K562 (cell line): Measurements from ENCODE around the gene CDK11B. TPM values are rescaled to one million over a fixed set of nuclear protein-coding genes. Genes with fewer than 3 reads are reported as not detected.

ENCODE experiments used
- BCLAF1 ChIP-seq, 2 experiments: fragments of 450-650 bp in 1 of 2; IDR thresholded peaks; 2 replicates each; pipeline ENCODE4 v1.6.1; 2011 to 2017; ENCODE audit warnings: low read depth in 2 of 2, antibody characterized with exemption in 1 of 2, borderline replicate concordance in 1 of 2, low read length in 1 of 2, mild to moderate bottlenecking in 1 of 2, mixed read lengths in 1 of 2; ENCODE audit not compliant: control insufficient read depth in 1 of 2
- BRCA1 ChIP-seq, 2 experiments: fragments of 450-650 bp in 1 of 2; sonication (generic) in 1 of 2; formaldehyde crosslinking in 1 of 2; IDR thresholded peaks; 2 replicates each; pipeline versions ENCODE4 v1.5.0 to v1.6.1; 2017 to 2020; ENCODE audit warnings: mild to moderate bottlenecking in 1 of 2, missing genetic modification reagents in 1 of 2
- CBX8 ChIP-seq: fragments of 200-600 bp; sonication (generic); IDR thresholded peaks from 2 replicates; pipeline ENCODE4 v1.6.1; 2012; ENCODE audit warnings: borderline replicate concordance, mixed run types, low read depth, mild to moderate bottlenecking, moderate library complexity, mixed read lengths, low read length, control low read depth, inconsistent platforms; ENCODE audit not compliant: poor library complexity, severe bottlenecking; ENCODE audit errors: extremely low read depth
- E2F3 ChIP-seq: fragments of 250-450 bp; sonication (Bioruptor Pico); IDR thresholded peaks from 2 replicates; pipeline ENCODE4 v1.4.0; 2020; ENCODE audit warnings: mild to moderate bottlenecking
- GTF2B ChIP-seq: IDR thresholded peaks from 2 replicates; pipeline ENCODE4 v1.6.1; 2011; ENCODE audit not compliant: insufficient read length; ENCODE audit errors: extremely low read depth
- L3MBTL2 ChIP-seq: fragments of 450-650 bp; IDR thresholded peaks from 2 replicates; pipeline ENCODE4 v1.6.1; 2016; ENCODE audit warnings: mild to moderate bottlenecking, moderate library complexity
- LARP7 ChIP-seq: fragments of 450-650 bp; IDR thresholded peaks from 2 replicates; pipeline ENCODE4 v1.6.1; 2016
- MYBL2 ChIP-seq, 2 experiments: fragments of 450-650 bp in 1 of 2; sonication (generic) in 1 of 2; formaldehyde crosslinking in 1 of 2; IDR thresholded peaks; 2 replicates each; pipeline versions ENCODE4 v1.6.1 to v1.8.1; 2017 to 2022; ENCODE audit warnings: borderline replicate concordance in 1 of 2, inconsistent platforms in 1 of 2, low read depth in 1 of 2, mild to moderate bottlenecking in 1 of 2, missing genetic modification reagents in 1 of 2, moderate library complexity in 1 of 2
- NCOA4 ChIP-seq: fragments of 450-650 bp; IDR thresholded peaks from 2 replicates; pipeline ENCODE4 v1.6.1; 2018; ENCODE audit warnings: mild to moderate bottlenecking; ENCODE audit not compliant: partially characterized antibody
- PHB ChIP-seq: fragments of 250-450 bp; sonication (Bioruptor Pico); IDR thresholded peaks from 2 replicates; pipeline ENCODE4 v1.5.0; 2021
- POU5F1 ChIP-seq: fragments of 150-350 bp; IDR thresholded peaks from 2 replicates; pipeline ENCODE4 v1.6.1; 2014; ENCODE audit warnings: borderline replicate concordance, low read length, low read depth, mild to moderate bottlenecking; ENCODE audit not compliant: partially characterized antibody
- TBP ChIP-seq: optimal IDR thresholded peaks from 2 replicates; pipeline ENCODE3; 2011; ENCODE audit warnings: low read depth, low read length, improper control_type of control experiment
- TRIM24 ChIP-seq, 2 experiments: fragments of 450-650 bp; IDR thresholded peaks; 2 replicates each; pipeline ENCODE4 v1.6.1; 2016
- ZNF282 ChIP-seq: sonication (generic); formaldehyde crosslinking; IDR thresholded peaks from 2 replicates; pipeline ENCODE4 v1.8.1; 2023; ENCODE audit warnings: missing genetic modification reagents
- ZNF354B ChIP-seq: fragments of 250-450 bp; sonication (Bioruptor Pico); IDR thresholded peaks from 2 replicates; pipeline ENCODE4 v1.4.0; 2020
- ZNF408 ChIP-seq: fragments of 250-450 bp; sonication (Bioruptor Pico); IDR thresholded peaks from 2 replicates; pipeline ENCODE4 v1.4.0; 2020; ENCODE audit warnings: low read depth, mild to moderate bottlenecking, moderate library complexity
- ZNF511 ChIP-seq: sonication (generic); formaldehyde crosslinking; IDR thresholded peaks from 2 replicates; pipeline ENCODE4 v1.8.0; 2022; ENCODE audit warnings: mild to moderate bottlenecking, missing genetic modification reagents
- polyA plus RNA-seq, 8 experiments: library from polyadenylated mRNA; depleted of rRNA in 4 of 8; stranded (reverse) in 5 of 8; unstranded in 3 of 8; fragments of >200 nt; fragmentation: Nextera tagmentation in 2 of 8; fragmentation: Illumina TruSeq in 1 of 8; extraction: Ambion mirVana in 2 of 8; extraction: Trizol in 1 of 8; gene quantifications; 2 replicates each; pipeline versions ENCODE4 v1.2.1 to v1.2.3, GENCODE V29; 2011 to 2014; ENCODE audit warnings: inconsistent platforms in 1 of 8, missing spikeins in 1 of 8
- total RNA-seq, 7 experiments: library from RNA; depleted of rRNA in 6 of 7; stranded (reverse); fragments of >200 nt in 6 of 7; fragmentation: Illumina TruSeq in 2 of 7; extraction: Trizol in 2 of 7; gene quantifications; 2 replicates each; pipeline versions ENCODE4 v1.2.1 to v1.2.3, GENCODE V29; 2011 to 2021; ENCODE audit warnings: low replicate concordance in 1 of 7
- TF ChIP-seq, protein P1 (sequence below): fragments of 450-650 bp; formaldehyde crosslinking; IDR thresholded peaks from 2 replicates; pipeline ENCODE4 v1.4.0; 2022; ENCODE audit warnings: missing genetic modification characterization
- TF ChIP-seq, protein P2 (sequence below): sonication (generic); formaldehyde crosslinking; IDR thresholded peaks from 2 replicates; pipeline ENCODE4 v1.4.0; 2020; ENCODE audit warnings: mild to moderate bottlenecking, missing genetic modification reagents

The CDK11B gene
- total and polyA plus RNA-seq, 9 of the 15 experiments (the other 6 are each of a cell fraction or from before 2014, with no cell fraction given), result 2.8 to 52.2 (median 19.5) TPM

DNA sequence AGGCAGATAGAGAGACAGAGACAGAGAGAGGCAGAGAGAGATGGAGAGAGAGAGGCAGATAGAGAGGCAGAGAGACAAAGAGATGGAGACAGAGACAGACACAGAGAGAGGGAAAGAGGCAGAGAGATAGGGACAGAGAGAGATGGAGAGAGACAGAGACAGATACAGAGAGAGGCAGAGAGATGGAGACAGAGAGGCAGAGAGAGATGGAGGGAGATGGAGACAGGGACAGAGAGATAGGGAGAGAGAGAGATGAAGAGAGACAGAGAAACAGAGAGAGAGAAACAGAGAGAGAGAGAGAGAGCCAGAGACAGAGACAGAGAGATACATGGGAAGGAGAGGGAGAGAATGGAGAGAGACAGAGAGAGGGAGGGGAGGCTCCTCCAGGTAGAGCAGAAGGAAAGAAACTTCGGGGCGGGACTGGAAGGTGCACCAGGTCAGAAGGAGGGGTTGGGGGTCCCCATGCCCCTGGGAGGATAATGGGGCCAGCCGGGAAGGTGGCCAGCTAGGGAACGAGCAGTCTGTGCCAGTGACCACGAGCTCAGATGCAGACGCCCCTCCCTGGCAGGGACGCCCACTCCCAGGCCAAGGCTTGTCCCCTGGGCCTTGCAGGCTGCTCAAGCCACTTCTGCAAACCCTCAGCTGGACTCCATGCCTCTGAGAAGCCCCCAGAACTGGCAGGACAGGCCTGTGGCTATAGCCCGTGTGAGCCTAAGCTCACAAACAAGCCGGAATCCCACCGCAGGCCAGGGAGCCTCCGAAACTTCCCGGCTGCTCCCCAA is 62.1 kb downstream of the CDK11B start (continued):
- TF ChIP-seq NCOA4 (peak; percentile 78), BRCA1 (IDR thresholded peaks at IDR 0.05) (no peak), BRCA1 (CRISPR knock-in tag; IDR thresholded peaks at IDR 0.05) (0 out of 2 replicates have a peak, but pooled peaks have one; percentile 14), GTF2B (no peak), MYBL2 (IDR thresholded peaks at IDR 0.05; ENCODE audit: low read depth) (peak; percentile 22; the same call in 1 of the 2 replicates), MYBL2 (CRISPR knock-in tag; IDR thresholded peaks at IDR 0.05; ENCODE audit: borderline replicate concordance) (no peak), TRIM24 (IDR thresholded peaks at IDR 0.05) (peak in 1 of 2 experiments; percentile 47; a peak in 1 of 4 replicates), LARP7 (peak; percentile 33; the same call in 1 of the 2 replicates), POU5F1 (no peak), TBP (no peak), ZNF354B (CRISPR knock-in tag) (no peak), PHB (CRISPR knock-in tag) (no peak), L3MBTL2 (no peak), ZNF282 (CRISPR knock-in tag) (no peak), E2F3 (CRISPR knock-in tag) (no peak), ZNF511 (CRISPR knock-in tag) (no peak), CBX8 (no peak), ZNF408 (CRISPR knock-in tag) (no peak), BCLAF1 (IDR thresholded peaks at IDR 0.05; ENCODE audit: borderline replicate concordance in 1 of 2, control insufficient read depth in 1 of 2, low read depth in 2 of 2, low read length in 1 of 2) (0 out of 4 replicates have a peak, but pooled peaks of 1 of the 2 experiments have one; percentile 6)
- TF ChIP-seq, protein P1, sequence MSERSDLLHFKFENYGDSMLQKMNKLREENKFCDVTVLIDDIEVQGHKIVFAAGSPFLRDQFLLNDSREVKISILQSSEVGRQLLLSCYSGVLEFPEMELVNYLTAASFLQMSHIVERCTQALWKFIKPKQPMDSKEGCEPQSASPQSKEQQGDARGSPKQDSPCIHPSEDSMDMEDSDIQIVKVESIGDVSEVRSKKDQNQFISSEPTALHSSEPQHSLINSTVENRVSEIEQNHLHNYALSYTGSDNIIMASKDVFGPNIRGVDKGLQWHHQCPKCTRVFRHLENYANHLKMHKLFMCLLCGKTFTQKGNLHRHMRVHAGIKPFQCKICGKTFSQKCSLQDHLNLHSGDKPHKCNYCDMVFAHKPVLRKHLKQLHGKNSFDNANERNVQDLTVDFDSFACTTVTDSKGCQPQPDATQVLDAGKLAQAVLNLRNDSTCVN (CRISPR knock-in tag), result peak; percentile 53; the same call in 1 of the 2 replicates
- TF ChIP-seq, protein P2, sequence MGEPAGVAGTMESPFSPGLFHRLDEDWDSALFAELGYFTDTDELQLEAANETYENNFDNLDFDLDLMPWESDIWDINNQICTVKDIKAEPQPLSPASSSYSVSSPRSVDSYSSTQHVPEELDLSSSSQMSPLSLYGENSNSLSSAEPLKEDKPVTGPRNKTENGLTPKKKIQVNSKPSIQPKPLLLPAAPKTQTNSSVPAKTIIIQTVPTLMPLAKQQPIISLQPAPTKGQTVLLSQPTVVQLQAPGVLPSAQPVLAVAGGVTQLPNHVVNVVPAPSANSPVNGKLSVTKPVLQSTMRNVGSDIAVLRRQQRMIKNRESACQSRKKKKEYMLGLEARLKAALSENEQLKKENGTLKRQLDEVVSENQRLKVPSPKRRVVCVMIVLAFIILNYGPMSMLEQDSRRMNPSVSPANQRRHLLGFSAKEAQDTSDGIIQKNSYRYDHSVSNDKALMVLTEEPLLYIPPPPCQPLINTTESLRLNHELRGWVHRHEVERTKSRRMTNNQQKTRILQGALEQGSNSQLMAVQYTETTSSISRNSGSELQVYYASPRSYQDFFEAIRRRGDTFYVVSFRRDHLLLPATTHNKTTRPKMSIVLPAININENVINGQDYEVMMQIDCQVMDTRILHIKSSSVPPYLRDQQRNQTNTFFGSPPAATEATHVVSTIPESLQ, result no peak
